Astrocyte of the spinal cord (primary cell): Measurements from ENCODE around the gene SLC9C2.
A peak's percentile ranks its signal among the peaks of the same experiment; 100 is the strongest.

Experiments
- DNase-seq: peaks from one replicate; pipeline ENCODE4 v3.0.0; 2011; ENCODE audit warnings: low read depth, low spot score
- H3K4me3 ChIP-seq: 2 replicates; pipeline ENCODE4 v1.5.1; 2011; ENCODE audit warnings: low read depth, mild to moderate bottlenecking, low read length, moderate library complexity
- in situ Hi-C: cut with HindIII; loops from 2 replicates; pipeline ENCODE4 v1.10.0; 2017; ENCODE audit warnings: low sequenced_read_pairs
- TF ChIP-seq, protein P1 (sequence below): IDR thresholded peaks from 2 replicates; pipeline ENCODE4 v1.5.1; 2012; ENCODE audit warnings: low read depth, mild to moderate bottlenecking, low read length, inconsistent platforms

SLC9C2 gene

DNA sequence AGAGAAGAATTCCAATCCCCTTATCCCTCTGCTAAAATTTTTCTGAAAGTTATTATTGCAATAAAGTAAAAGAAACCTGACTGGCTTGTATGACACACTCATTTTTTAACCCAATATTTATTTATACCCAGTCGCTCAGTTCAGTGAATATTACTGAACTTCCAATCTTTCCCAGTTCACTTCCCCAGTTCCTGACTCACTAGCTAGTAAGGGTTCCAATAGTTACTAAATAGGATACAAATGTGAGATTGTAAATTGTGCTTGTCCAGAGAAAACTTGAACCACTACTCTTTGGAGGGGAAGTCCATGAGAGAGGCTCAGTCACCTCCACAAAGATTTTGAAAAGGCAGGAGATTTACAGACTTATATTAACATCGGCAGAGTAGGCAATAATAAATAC, 94.3 kb downstream of the SLC9C2 start:
- in situ Hi-C loops: no loop called here
- DNase-seq: no peak
- no peak overlapping the region for H3K4me3 ChIP-seq
- TF ChIP-seq, protein P1, sequence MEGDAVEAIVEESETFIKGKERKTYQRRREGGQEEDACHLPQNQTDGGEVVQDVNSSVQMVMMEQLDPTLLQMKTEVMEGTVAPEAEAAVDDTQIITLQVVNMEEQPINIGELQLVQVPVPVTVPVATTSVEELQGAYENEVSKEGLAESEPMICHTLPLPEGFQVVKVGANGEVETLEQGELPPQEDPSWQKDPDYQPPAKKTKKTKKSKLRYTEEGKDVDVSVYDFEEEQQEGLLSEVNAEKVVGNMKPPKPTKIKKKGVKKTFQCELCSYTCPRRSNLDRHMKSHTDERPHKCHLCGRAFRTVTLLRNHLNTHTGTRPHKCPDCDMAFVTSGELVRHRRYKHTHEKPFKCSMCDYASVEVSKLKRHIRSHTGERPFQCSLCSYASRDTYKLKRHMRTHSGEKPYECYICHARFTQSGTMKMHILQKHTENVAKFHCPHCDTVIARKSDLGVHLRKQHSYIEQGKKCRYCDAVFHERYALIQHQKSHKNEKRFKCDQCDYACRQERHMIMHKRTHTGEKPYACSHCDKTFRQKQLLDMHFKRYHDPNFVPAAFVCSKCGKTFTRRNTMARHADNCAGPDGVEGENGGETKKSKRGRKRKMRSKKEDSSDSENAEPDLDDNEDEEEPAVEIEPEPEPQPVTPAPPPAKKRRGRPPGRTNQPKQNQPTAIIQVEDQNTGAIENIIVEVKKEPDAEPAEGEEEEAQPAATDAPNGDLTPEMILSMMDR: no peak

DNA sequence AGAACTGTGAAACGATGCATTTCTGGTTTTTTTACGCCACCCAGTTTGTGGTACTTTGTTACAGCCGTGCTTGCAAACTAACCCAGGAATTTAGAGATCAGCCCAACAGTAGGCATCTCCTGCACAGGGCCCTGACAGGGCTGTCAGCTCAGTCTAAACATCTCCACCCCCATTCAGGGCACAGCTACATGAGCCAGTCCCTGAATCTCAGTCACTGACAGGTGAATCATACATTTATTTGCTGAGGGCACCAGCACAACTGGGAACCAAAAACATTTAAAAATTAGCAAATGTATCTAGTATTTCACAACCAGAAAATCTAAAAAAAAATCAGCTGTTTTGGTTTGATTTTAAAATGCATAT, 95.0 kb downstream of the SLC9C2 start:
- in situ Hi-C loops: no loop called here
- TF ChIP-seq, protein P1: no peak
- DNase-seq: no peak
- no peak overlapping the region for H3K4me3 ChIP-seq

DNA sequence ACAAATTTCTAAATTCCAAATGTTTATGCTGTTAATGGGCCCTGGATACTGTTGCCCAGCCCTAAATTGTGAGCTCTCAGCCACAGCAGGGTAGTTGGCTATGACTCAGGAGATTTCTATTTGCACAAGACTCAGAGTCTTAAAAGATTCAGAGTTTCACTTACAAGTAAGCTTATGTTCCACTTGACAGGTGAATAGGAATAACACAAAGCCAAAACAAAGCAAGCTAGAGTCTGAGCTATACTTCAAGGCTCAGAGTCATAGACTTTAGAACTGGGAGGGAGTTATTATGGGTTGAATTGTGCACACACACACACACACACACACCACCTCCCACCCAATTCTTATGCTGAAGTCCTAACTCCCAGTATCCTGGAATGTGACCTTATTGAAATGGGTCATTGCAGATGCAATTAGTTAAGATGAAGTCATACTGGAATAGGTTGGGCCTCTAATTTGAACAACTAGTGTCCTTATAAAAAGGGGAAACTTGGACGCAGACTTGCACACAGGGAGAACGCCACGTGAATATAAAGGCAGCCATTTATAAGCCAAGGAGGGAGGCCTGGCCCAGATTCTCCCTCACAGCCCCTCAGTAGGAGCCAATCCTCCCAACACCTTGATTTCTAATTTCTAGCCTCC, 95.5 kb downstream of the SLC9C2 start:
- in situ Hi-C loops: no loop called here
- no peak overlapping the region for H3K4me3 ChIP-seq
- TF ChIP-seq, protein P1: no peak
- DNase-seq: peak; percentile 89

DNA sequence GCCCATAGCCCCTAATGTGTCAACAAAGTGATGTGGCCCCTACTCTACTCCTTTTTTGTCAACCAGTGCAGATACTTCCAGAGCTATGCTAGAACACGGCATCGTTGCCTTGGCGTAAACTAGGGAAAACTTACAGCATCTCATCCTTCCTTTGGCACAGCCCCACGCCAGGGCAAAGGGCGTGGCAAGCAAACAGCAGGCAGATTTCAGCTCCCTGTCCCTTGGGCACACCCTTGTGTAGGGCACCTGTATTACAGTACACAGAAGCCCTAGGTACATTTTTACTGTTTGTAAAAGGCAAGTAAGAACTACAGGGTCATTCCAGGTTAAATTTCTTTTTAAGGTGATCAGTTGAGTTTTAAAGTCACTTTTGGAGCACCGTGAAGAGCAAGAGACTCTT, 96.4 kb downstream of the SLC9C2 start:
- TF ChIP-seq, protein P1: no peak
- in situ Hi-C loops: no loop called here
- DNase-seq: no peak
- no peak overlapping the region for H3K4me3 ChIP-seq

GRCh38 chr1:173505391-173505790, 97.5 kb downstream of the SLC9C2 start:
- H3K4me3 ChIP-seq: no peak overlapping the region
- TF ChIP-seq, protein P1: no peak
- in situ Hi-C loops: no loop called here
- DNase-seq: no peak

- no peak for DNase-seq
- in situ Hi-C loops: no loop called here
These were observed 98.6 kb downstream of the SLC9C2 start for GRCh38 chr1:173504268-173504667.

More at GRCh38 chr1:173504268-173504667, 98.6 kb downstream of the SLC9C2 start:
- TF ChIP-seq, protein P1: no peak
- H3K4me3 ChIP-seq: no peak overlapping the region
